Measurements from ENCODE around the gene NCKAP5L.
A peak's percentile ranks its signal among the peaks of the same experiment; 100 is the strongest.

The NCKAP5L gene

GRCh38 chr12:49827401-49828099, 663 bp downstream of the NCKAP5L start:
- intact Hi-C loops (cut with DNase I), result loop anchor here (2.0 kb wide), 1 partner anchor 15 kb away; the partner anchor contains the start of gene BCDIN3D
- peak; percentile 62 to 95 (median 71) for DNase-seq

DNA sequence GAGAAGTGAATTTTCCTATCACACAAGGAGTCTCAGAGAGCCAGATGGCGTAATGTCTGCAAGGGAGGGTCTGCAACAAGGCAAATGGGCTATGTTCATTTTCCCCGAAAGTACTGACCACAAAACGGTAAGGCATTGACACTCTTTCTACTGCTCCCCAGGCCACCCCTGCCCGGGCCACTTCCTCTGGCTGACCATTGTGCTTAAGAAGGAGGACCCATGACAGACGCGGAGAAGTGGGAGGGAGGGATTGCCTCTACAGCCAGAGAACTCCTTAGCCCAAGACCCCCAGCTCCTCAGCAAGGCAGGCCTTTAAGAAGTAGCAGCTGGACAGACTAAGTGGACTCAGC, 1.2 kb downstream of the NCKAP5L start:
- no peak for DNase-seq
- intact Hi-C loops (cut with DNase I), result no loop called here

DNA sequence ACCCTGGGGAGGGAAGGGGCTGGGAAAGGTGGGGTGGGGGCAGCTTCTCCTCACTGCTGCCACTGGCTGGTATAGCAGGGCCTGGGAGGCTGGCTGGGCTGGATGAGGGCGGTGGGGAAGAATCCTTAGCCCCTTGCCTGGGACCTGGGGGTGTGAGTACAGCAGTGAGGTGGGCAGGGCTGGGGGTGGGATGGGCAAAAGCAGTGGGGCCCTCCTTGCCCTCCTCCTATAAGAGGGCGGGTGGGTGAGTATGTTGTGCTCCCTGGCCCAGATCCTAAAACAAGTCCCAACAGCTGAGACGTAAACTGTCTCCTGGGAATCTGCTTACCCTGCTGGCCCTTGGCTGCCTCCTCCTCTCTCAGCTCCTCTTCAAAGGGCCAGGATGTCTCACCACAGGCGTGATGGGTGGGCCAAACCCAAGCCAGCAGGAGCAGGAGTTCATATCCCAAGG, 2.2 kb downstream of the NCKAP5L start:
- DNase-seq, result no peak
- intact Hi-C loops (cut with DNase I), result no loop called here

GRCh38 chr12:49825360-49825970, 2.7 kb downstream of the NCKAP5L start:
- DNase-seq, result peak in 1 of 10 donors; percentile 87
- intact Hi-C loops (cut with DNase I), result no loop called here

- intact Hi-C loops (cut with DNase I), result no loop called here
Measured at GRCh38 chr12:49824895-49825294, 3.3 kb downstream of the NCKAP5L start.

DNA sequence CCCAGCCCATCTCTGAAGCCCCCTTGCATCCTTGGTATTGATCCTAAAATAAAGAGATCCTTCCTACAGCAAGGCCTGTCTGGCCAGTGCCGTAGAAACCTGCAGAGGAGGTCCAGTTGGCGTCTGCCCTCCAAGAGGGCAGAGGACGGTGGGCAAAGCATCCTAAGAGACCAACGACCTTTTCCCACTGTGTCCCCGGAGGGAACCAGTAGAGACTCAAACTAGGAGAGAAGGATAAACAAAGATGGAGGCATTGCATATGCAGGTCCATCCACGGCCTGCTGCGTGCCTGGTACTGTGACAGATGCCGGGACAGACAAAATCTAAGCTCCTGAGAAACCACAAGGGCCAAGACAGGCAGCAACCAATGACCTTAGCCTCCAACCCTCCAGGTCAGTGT, 3.8 kb downstream of the NCKAP5L start:
- intact Hi-C loops (cut with DNase I), result no loop called here
- no peak for DNase-seq

More at GRCh38 chr12:49824895-49825294, 3.3 kb downstream of the NCKAP5L start:
- no peak for DNase-seq

- intact Hi-C loops (cut with DNase I), result no loop called here
- no peak for DNase-seq
Measured at GRCh38 chr12:49823951-49824350, 4.3 kb downstream of the NCKAP5L start.

DNA sequence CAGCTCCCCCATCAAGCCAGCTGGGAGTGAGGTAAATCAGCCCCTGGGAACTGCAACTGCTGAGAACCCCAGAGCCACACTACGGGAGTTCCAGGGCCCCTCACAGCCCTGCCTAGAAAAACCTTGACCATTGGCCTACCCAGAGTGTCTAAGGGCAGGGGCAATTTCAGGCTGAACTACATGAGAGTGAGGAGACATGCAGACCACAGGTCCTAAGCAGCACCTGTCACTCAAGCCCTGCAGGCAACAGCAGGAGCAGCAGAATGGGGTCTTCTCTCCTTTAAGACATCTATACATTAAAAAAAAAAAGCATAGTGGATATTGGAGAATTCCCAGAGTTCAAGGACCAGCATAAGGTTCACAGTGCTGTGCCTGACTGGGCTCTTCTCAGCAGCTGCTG, 4.9 kb downstream of the NCKAP5L start:
- DNase-seq, result no peak
- intact Hi-C loops (cut with DNase I), result no loop called here

- DNase-seq, result peak in 1 of 10 donors; percentile 77
- intact Hi-C loops (cut with DNase I), result no loop called here
Measured at GRCh38 chr12:49821373-49822287, 6.6 kb downstream of the NCKAP5L start.

GRCh38 chr12:49819786-49820185, 8.4 kb downstream of the NCKAP5L start:
- intact Hi-C loops (cut with DNase I), result no loop called here

GRCh38 chr12:49818241-49818895, 9.8 kb downstream of the NCKAP5L start:
- DNase-seq, result peak in 1 of 10 donors; percentile 2
- intact Hi-C loops (cut with DNase I), result no loop called here

More at GRCh38 chr12:49819786-49820185, 8.4 kb downstream of the NCKAP5L start:
- no peak for DNase-seq

GRCh38 chr12:49813131-49813530, 15.1 kb downstream of the NCKAP5L start:
- intact Hi-C loops (cut with DNase I), result no loop called here

GRCh38 chr12:49811961-49812401, 16.2 kb downstream of the NCKAP5L start:
- no peak for DNase-seq
- intact Hi-C loops (cut with DNase I), result no loop called here

More at GRCh38 chr12:49813131-49813530, 15.1 kb downstream of the NCKAP5L start:
- no peak for DNase-seq

DNA sequence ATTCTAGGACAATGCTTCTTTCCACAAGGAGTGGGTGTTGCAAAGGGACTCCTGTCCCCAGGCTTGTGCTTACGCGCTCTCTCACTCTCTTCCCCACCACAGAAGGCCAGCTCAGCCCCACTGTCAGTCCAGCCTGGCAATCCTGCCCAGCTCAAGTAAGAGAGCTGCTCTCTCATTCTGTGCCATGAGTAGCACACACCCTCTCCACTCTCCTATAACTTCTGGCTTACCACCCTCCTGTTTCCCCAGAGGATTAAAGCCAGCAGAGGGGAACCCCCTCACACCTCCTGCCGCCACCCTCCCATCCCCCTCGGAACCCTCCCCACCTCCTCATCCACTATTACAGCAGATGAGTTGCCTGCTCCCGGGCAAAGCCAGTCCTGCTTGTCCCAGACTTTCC, 17.1 kb downstream of the NCKAP5L start:
- intact Hi-C loops (cut with DNase I), result no loop called here

GRCh38 chr12:49809906-49810389, 18.3 kb downstream of the NCKAP5L start:
- DNase-seq, result peak in 1 of 10 donors; percentile 91
- intact Hi-C loops (cut with DNase I), result no loop called here

More for the DNA sequence above, 17.1 kb downstream of the NCKAP5L start:
- peak in 1 of 10 donors; percentile 57 for DNase-seq

GRCh38 chr12:49809381-49809905, 18.8 kb downstream of the NCKAP5L start:
- peak in 1 of 10 donors; percentile 81 for DNase-seq
- intact Hi-C loops (cut with DNase I), result no loop called here

DNA sequence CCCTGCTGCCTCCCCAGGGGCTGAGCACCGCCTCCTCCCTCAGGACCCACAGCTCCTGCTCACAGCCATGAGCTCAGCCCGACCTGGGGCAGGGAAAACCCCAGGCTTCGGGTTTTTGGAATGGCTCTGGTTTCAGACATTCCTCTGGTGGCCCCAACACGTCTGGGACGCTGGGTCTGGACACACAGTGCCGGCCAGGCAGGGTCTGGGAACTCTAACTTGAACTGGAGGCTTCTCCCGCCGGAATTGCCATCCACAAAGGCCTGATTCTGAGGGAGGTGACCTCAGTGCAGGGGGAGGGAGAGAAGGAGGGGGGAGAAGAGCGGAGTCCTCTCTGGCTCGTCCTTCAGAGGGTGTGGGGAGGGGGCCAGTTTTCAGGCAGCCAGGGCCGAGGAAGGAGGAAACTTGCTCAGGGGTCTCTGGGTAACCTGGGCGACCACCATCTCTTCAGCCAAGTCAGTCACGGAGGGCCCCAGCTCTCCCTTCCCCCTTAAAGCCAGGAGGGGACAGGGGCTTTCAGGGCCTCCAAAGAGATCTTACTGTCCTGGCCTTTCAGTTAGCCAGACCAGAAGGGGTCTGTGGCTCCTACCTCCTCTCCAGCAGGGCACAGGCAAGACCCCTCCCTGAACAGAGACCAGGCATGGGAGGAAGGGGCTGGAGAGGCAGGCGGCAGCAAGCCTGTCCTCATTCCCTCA, 19.4 kb downstream of the NCKAP5L start:
- intact Hi-C loops (cut with DNase I), result no loop called here
- peak in 6 of 10 donors; percentile 44 to 94 (median 62) for DNase-seq

DNA sequence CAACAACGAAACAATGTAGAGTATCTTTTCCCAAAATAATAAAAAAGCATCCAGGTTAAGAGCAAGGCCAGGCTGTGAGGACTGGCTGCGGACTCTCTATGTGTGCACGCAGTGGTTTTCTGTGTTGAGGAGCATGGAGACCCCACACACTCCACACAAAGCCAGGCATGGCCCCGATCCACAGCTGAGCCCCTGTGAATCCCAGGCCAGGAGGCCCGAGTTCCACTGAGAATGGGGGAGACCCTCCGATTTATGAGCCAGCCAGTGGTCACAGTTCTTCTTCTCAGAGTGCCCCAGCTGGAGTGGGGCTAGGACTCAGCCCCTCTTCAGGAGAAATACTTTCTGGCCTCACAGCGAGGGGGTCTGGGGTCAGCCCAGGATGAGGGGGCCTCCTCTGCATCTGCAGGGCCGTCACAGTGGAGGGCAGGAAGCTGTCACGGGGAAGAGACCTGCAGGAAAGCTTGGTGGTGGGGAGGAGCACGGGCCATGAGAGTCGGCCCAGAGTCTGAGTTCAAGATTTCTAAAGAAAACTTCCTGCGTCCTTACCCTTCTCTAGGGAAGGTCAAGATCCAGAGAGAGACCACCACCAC, 20.1 kb downstream of the NCKAP5L start:
- intact Hi-C loops (cut with DNase I), result no loop called here
- peak in 1 of 10 donors; percentile 39 for DNase-seq

- intact Hi-C loops (cut with DNase I), result no loop called here
- peak in 1 of 10 donors; percentile 44 for DNase-seq
Measured at GRCh38 chr12:49806877-49807276, 21.3 kb downstream of the NCKAP5L start.

Measured in posterior cingulate gyrus (tissue), 11 donors.